Left cardiac atrium (tissue), 4 donors: ENCODE results near the gene JRKL. TPM values are rescaled to one million over a fixed set of nuclear protein-coding genes. Genes with fewer than 3 reads are reported as not detected.
A peak's percentile ranks its signal among the peaks of the same experiment; 100 is the strongest.
"Not testable (repeated sequence)": the region's sequence is repeated elsewhere in the genome, so short reads cannot be mapped to it uniquely, and the experiment has no call there.

ENCODE experiments used
- ATAC-seq, 2 donors: fragments of 200-7000 bp; cut with Tn5 transposase; one replicate each; pipeline ENCODE4 v1.9.1; 2020; ENCODE audit warnings: mild to moderate bottlenecking in 2 of 2, moderate library complexity in 2 of 2
- DNase-seq: peaks from one replicate; pipeline ENCODE4 v3.0.0-alpha.2; 2020
- intact Hi-C, 2 donors: fragments of 100-400 bp; cut with DNase I; formaldehyde crosslinking; loops; one replicate each; pipeline versions ENCODE4 v1.14.1 to v1.15.1; 2022 to 2023
- microRNA-seq, 2 donors: library from miRNA; unstranded; fragments of <30 nt; microRNA quantifications; one replicate each; pipeline ENCODE4 v1.2.0, GENCODE V29; 2020
- total RNA-seq, 2 donors: library from RNA; stranded (reverse); fragmentation: NEBNext Ultra II Directional; extraction: Animal tissue kit (Norgen Biotek cat#: 25700); gene quantifications; one replicate each; pipeline ENCODE4 v1.2.1, GENCODE V29; 2021
- donor health status: DM: no; HTN: yes; CAD: no.
- donor health status: DM: no; HTN: yes; CAD: no; lungs with severe emphysema.
- donor health status: DM: yes; HTN: yes; CAD: no.
- donor health status: Dilated cardiomyopathy.

The JRKL gene
- total RNA-seq, 2 donors from 2014 or later: 7.0 to 7.3 TPM

- DNase-seq (peak; percentile 18), ATAC-seq (peak; percentile 10 to 14)
- intact Hi-C loops: loop anchor here in 1 of 2 donors (5.0 to 10.0 kb wide), 2 partner anchors 553 to 1326 kb away; partner anchors contain the start of gene SRSF8
These were observed 627 bp downstream of the JRKL start for GRCh38 chr11:96390488-96390792.

DNA sequence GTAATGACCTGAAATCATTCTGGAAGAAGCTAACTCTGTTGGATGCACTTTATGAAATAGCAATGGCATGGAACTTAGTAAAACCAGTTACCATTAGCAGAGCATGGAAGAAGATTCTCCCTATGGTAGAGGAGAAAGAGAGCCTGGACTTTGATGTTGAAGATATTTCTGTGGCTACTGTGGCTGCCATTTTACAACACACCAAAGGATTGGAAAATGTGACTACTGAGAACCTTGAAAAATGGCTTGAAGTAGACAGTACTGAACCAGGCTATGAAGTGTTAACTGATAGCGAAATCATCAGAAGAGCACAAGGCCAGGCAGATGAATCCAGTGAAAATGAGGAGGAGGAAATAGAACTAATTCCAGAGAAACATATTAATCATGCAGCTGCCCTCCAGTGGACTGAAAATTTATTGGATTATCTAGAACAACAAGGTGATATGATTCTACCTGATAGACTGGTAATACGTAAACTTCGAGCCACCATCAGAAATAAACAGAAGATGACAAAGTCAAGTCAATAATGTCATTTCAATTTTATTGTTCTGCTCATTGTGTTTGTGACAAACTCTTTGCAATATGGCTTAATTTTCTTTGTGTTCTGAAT lies 2.0 kb downstream of the JRKL start:
- no peak for DNase-seq
- no peak for ATAC-seq
- intact Hi-C loops: loop anchor here in 1 of 2 donors (5.0 to 10.0 kb wide), 2 partner anchors 555 to 1327 kb away; partner anchors contain the start of gene SRSF8

GRCh38 chr11:96393753-96394348 lies 4.0 kb downstream of the JRKL start:
- intact Hi-C loops: loop anchor here in 1 of 2 donors (5.0 to 10.0 kb wide), 2 partner anchors 557 to 1329 kb away; partner anchors contain the start of gene SRSF8
- ATAC-seq (no peak), DNase-seq (no peak)

- intact Hi-C loops: loop anchor here in 1 of 2 donors (5.0 to 10.0 kb wide), 2 partner anchors 557 to 1330 kb away; partner anchors contain the start of gene SRSF8
- no peak for ATAC-seq
- no peak for DNase-seq
These were observed 5.0 kb downstream of the JRKL start for GRCh38 chr11:96394773-96395172.

DNA sequence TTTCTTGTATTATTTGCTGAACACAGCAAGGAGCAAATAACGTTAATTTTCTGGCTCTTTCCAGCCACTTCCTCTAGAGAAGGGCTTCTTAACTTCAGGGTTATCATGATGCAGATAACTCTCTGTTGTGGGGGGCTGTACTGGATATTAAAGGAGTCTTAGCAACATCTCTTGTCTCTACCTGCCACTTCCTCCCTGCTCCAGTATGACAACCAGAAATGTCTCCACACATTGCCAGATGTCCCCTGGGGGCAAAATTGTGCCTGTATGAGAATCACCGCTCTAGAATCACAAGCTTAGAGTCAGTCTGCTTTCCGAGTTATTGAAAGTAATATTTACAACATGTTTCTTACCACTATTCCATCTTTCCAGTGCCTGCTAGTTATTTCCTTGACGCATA lies 6.8 kb downstream of the JRKL start:
- intact Hi-C loops: loop anchor here in 1 of 2 donors (10.0 kb wide), 1 partner anchor 1332 kb away; the partner anchor contains the start of gene SRSF8
- ATAC-seq: no peak
- no peak for DNase-seq

- intact Hi-C loops: loop anchor here in 1 of 2 donors (10.0 kb wide), 1 partner anchor 1333 kb away; the partner anchor contains the start of gene SRSF8
- ATAC-seq (no peak), DNase-seq (no peak)
These were observed 8.1 kb downstream of the JRKL start for GRCh38 chr11:96397863-96398262.

DNA sequence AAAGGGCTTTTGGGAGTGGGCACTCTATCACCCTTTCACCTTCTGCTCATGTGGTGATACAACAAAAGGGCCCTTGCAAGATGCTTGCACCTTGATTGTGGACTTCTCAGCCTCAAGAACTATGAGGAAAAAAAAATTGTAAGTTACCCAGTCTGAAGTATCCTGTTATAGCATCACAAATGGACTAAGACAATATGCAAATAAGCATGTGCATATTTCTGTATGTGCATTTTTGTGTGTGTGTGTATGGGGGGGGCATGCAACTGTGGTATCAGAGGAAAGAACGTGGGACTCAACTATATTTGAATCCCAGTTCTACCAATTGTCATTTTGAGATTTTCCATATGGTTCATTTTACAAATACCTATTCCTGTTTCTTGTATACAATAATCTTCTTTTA lies 10.9 kb downstream of the JRKL start:
- DNase-seq (no peak), ATAC-seq (no peak)
- intact Hi-C loops: no loop called here

- intact Hi-C loops, ATAC-seq, DNase-seq: not testable (repeated sequence)
These were observed 21.6 kb downstream of the JRKL start for GRCh38 chr11:96411412-96411811.

- peak in 1 of 2 donors; percentile 44 for ATAC-seq
- intact Hi-C loops: no loop called here
- no peak for DNase-seq
These were observed 23.1 kb downstream of the JRKL start for GRCh38 chr11:96412761-96413381.

GRCh38 chr11:96413408-96413807 lies 23.6 kb downstream of the JRKL start:
- no peak for ATAC-seq
- no peak for DNase-seq
- intact Hi-C loops: no loop called here

GRCh38 chr11:96424693-96425092 lies 34.9 kb downstream of the JRKL start:
- intact Hi-C loops: no loop called here
- DNase-seq (no peak), ATAC-seq (no peak)

DNA sequence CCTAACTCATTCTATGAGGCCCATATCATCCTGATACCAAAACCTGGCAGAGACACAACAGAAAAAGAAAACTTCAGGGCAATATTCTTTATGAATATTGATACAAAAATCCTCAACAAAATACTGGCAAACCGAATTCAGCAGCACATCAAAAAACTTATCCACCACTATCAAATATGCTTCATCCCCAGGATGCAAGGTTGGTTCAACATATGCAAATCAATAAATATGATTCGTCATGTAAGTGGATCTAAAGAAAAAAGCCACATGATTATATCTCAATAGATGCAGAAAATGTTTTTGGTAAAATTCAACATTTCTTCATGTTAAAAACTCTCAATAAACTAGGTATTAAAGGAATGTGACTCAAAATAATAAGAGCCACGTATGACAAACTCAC lies 40.9 kb downstream of the JRKL start:
- intact Hi-C loops: no loop called here
- DNase-seq: no peak
- ATAC-seq: no peak

GRCh38 chr11:96432654-96433053 lies 42.8 kb downstream of the JRKL start:
- DNase-seq, ATAC-seq, intact Hi-C loops: not testable (repeated sequence)

Small RNA genes within 50 kb of the gene (microRNA-seq; reads per million reads assigned to microRNA genes)
- gene MIR1260B: 0 to 0.54 reads per million in 2 donors

Other genes starting within 250 kb of the JRKL start
- gene MAML2, start 46.8 kb upstream of the JRKL start, total RNA-seq: 1 to 10 TPM; 6.8 to 9.3 TPM
- 10 to 100 TPM; 17.4 to 18.0 TPM for gene CCDC82, start 101 bp upstream of the JRKL start, total RNA-seq